ENCODE data around the gene FARS2. TPM values are rescaled to one million over a fixed set of nuclear protein-coding genes. Genes with fewer than 3 reads are reported as not detected.

The FARS2 gene
- total RNA-seq, 1 experiment from 2014 or later: 13.8 TPM

DNA sequence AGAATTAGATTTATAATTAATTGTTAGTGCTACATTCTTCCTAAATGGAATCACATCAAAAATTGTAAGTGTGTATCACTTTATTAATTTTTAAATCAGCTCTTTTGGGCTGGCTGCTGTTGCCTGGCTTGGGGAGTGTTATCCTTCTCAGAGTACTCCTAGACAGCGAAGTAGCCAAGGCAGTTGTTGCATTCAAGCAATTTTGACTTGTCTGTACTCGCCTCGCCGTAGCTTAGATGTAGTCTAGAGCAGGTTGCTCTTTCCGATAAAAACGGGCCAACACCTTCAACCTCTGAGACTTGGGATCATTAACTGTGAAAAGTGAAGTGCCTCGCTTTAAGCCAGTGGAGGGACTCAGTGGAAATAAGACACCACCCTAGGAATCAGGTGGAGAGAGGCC, 151.3 kb downstream of the FARS2 start:
- BruUV-seq (replicated peaks): no TSS peak
- ChIA-PET RAD21 (ENCODE audit: low non-redundant PET in 1 of 2, low total read pairs in 2 of 2, uncharacterized antibody in 2 of 2, unreplicated experiment in 2 of 2) (no interaction called here), CTCF (no interaction called here), POLR2A (no interaction called here)
- no peaks in the 10 kb centered on the region for H3K4me1 ChIP-seq (ENCODE audit: control insufficient read depth in 1 of 2, insufficient read depth in 2 of 2, low read length in 2 of 2)
- H3K9ac ChIP-seq (ENCODE audit: low read length): no peak overlapping the region
- TF ChIP-seq CBX3 (IDR thresholded peaks at IDR 0.05; ENCODE audit: low read depth) (no peak), CTCF (IDR thresholded peaks at IDR 0.05 in 2 of 3, conservative IDR thresholded peaks at IDR 0.05 in 1 of 3; ENCODE audit: borderline replicate concordance in 1 of 3, insufficient read depth in 1 of 3, low read depth in 2 of 3, low read length in 2 of 3) (no peak), REST (IDR thresholded peaks at IDR 0.05; ENCODE audit: low read depth) (no peak), YY1 (IDR thresholded peaks at IDR 0.05; ENCODE audit: extremely low read depth, insufficient replicate concordance, low read depth, low read length) (no peak), ZNF274 (IDR thresholded peaks at IDR 0.05; ENCODE audit: low read depth, low read length) (no peak), EZH2 (IDR thresholded peaks at IDR 0.05) (no peak), SRF (IDR thresholded peaks at IDR 0.05; ENCODE audit: low read depth) (no peak)
- TF ChIP-seq, protein P1, sequence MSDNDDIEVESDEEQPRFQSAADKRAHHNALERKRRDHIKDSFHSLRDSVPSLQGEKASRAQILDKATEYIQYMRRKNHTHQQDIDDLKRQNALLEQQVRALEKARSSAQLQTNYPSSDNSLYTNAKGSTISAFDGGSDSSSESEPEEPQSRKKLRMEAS (IDR thresholded peaks at IDR 0.05): no peak
- no peaks in the 10 kb centered on the region for H3K79me2 ChIP-seq (ENCODE audit: insufficient read depth, low read length)
- no peaks in the 10 kb centered on the region for H3K36me3 ChIP-seq (ENCODE audit: control insufficient read depth in 1 of 2, insufficient read depth in 2 of 2, low read length in 2 of 2)
- no peak overlapping the region for H3K4me3 ChIP-seq (replicated peaks in 1 of 2; ENCODE audit: low read depth in 1 of 2, low read length in 2 of 2)
- no peak for ATAC-seq
- no peak overlapping the region for H3K27ac ChIP-seq (ENCODE audit: low read depth, low read length)
- no peaks in the 10 kb centered on the region for H3K27me3 ChIP-seq (ENCODE audit: insufficient read depth, low read length)
- no peak for DNase-seq (ENCODE audit: low read depth, low spot score)
- no peaks in the 10 kb centered on the region for H3K9me3 ChIP-seq (ENCODE audit: control insufficient read depth in 1 of 2, insufficient read depth in 1 of 2, low read depth in 1 of 2, low read length in 2 of 2)
- H4K20me1 ChIP-seq (ENCODE audit: insufficient read depth): no peaks in the 10 kb centered on the region
- H3K9me2 ChIP-seq (ENCODE audit: insufficient read depth): no peaks in the 10 kb centered on the region
- intact Hi-C loops (cut with micrococcal nuclease): no loop called here
- H2AFZ ChIP-seq (ENCODE audit: low read depth, low read length, poor library complexity, severe bottlenecking): no peak overlapping the region
- no peak overlapping the region for H3K4me2 ChIP-seq (ENCODE audit: low read length)

Data from HCT116 (cell line).